HEK293 (cell line): ENCODE measurements around the gene PWWP2A.

Source experiments
- CTCF ChIA-PET: fragments of 350-600 bp; formaldehyde crosslinking; extraction: SDS; loops from one replicate; lab custom pipeline; 2021; ENCODE audit warnings: antibody characterized with exemption; lab: Yijun Ruan, JAX
- POLR2A ChIA-PET: fragments of 300-600 bp; formaldehyde crosslinking; extraction: SDS; loops from one replicate; lab custom pipeline; 2020; ENCODE audit warnings: antibody characterized with exemption, inconsistent platforms; lab: Yijun Ruan, JAX
- H3K27ac ChIP-seq: fragments of 200-500 bp; sonication (Bioruptor generic); 2 replicates; pipeline ENCODE4 v1.5.1; 2014; ENCODE audit warnings: low read depth, low read length, control low read depth, inconsistent platforms; ENCODE audit errors: extremely low read depth
- H3K36me3 ChIP-seq, 2 experiments: fragments of 200-500 bp in 1 of 2; sonication (Bioruptor generic) in 1 of 2; 1 replicate in 1 of 2; 2 replicates in 1 of 2; pipeline ENCODE4 v1.5.1; 2014 to 2017; ENCODE audit warnings: inconsistent platforms in 2 of 2, low read length in 2 of 2; ENCODE audit not compliant: control insufficient read depth in 2 of 2, insufficient read depth in 1 of 2
- H3K4me1 ChIP-seq: fragments of 200-500 bp; sonication (Bioruptor generic); 2 replicates; pipeline ENCODE4 v1.5.1; 2014; ENCODE audit warnings: mild to moderate bottlenecking, low read length, inconsistent platforms; ENCODE audit not compliant: control insufficient read depth, insufficient read depth
- H3K4me3 ChIP-seq: 2 replicates; pipeline ENCODE4 v1.5.1; 2011; ENCODE audit warnings: low read depth, mild to moderate bottlenecking, control low read depth, low read length, moderate library complexity
- H3K9me3 ChIP-seq: fragments of 200-500 bp; sonication (Bioruptor generic); 2 replicates; pipeline ENCODE4 v1.5.1; 2014; ENCODE audit warnings: low read depth, low read length, inconsistent platforms; ENCODE audit not compliant: control insufficient read depth, insufficient read depth
- BCL11A ChIP-seq: fragments of 450-650 bp; formaldehyde crosslinking; IDR thresholded peaks from 2 replicates; pipeline ENCODE4 v1.5.1; 2016; ENCODE audit warnings: low read depth, missing biosample characterization, missing genetic modification characterization
- HOXA7 ChIP-seq: sonication (generic); formaldehyde crosslinking; IDR thresholded peaks from 2 replicates; pipeline ENCODE4 v1.8.1; 2022; ENCODE audit warnings: missing genetic modification reagents, borderline replicate concordance
- SP3 ChIP-seq: fragments of 450-650 bp; formaldehyde crosslinking; IDR thresholded peaks from 2 replicates; pipeline ENCODE4 v1.5.1; 2016; ENCODE audit warnings: missing biosample characterization, missing genetic modification characterization
- ZBTB48 ChIP-seq: fragments of 450-650 bp; formaldehyde crosslinking; IDR thresholded peaks from 2 replicates; pipeline ENCODE4 v1.5.1; 2016; ENCODE audit warnings: missing biosample characterization, missing genetic modification characterization
- ZNF140 ChIP-seq: fragments of 450-650 bp; formaldehyde crosslinking; IDR thresholded peaks from 2 replicates; pipeline ENCODE4 v1.5.1; 2016; ENCODE audit warnings: missing biosample characterization, missing genetic modification characterization
- ZNF2 ChIP-seq: fragments of 450-650 bp; formaldehyde crosslinking; IDR thresholded peaks from 2 replicates; pipeline ENCODE4 v1.5.1; 2016; ENCODE audit warnings: missing biosample characterization, missing genetic modification characterization
- ZNF221 ChIP-seq: fragments of 450-650 bp; formaldehyde crosslinking; IDR thresholded peaks from 2 replicates; pipeline ENCODE4 v1.5.1; 2017; ENCODE audit warnings: missing biosample characterization, missing genetic modification characterization, borderline replicate concordance
- ZNF366 ChIP-seq: fragments of 450-650 bp; formaldehyde crosslinking; conservative IDR thresholded peaks from 2 replicates; pipeline ENCODE4 v1.5.1; 2016; ENCODE audit warnings: missing biosample characterization, missing genetic modification characterization
- ZNF530 ChIP-seq: fragments of 450-650 bp; formaldehyde crosslinking; IDR thresholded peaks from 2 replicates; pipeline ENCODE4 v1.5.1; 2016; ENCODE audit warnings: low read depth, missing biosample characterization, missing genetic modification characterization
- ZNF548 ChIP-seq: fragments of 450-650 bp; formaldehyde crosslinking; IDR thresholded peaks from 2 replicates; pipeline ENCODE4 v1.5.1; 2016; ENCODE audit warnings: missing biosample characterization, missing genetic modification characterization
- ZNF561 ChIP-seq: fragments of 450-650 bp; IDR thresholded peaks from 2 replicates; pipeline ENCODE4 v1.5.1; 2018; ENCODE audit warnings: missing biosample characterization, missing genetic modification characterization, borderline replicate concordance
- ZNF654 ChIP-seq: fragments of 450-650 bp; formaldehyde crosslinking; IDR thresholded peaks from 2 replicates; pipeline ENCODE4 v1.5.1; 2016; ENCODE audit warnings: low read depth, missing biosample characterization, missing genetic modification characterization
- ZNF660 ChIP-seq: fragments of 450-650 bp; IDR thresholded peaks from 2 replicates; pipeline ENCODE4 v1.5.1; 2018; ENCODE audit warnings: missing biosample characterization, mild to moderate bottlenecking, missing genetic modification characterization
- ZNF76 ChIP-seq: fragments of 450-650 bp; formaldehyde crosslinking; IDR thresholded peaks from 2 replicates; pipeline ENCODE4; 2016; ENCODE audit warnings: low read depth, missing biosample characterization, missing genetic modification characterization, borderline replicate concordance
- ZNF768 ChIP-seq: fragments of 450-650 bp; formaldehyde crosslinking; IDR thresholded peaks from 2 replicates; pipeline ENCODE4 v1.5.1; 2018; ENCODE audit warnings: missing biosample characterization, mild to moderate bottlenecking, missing genetic modification characterization
- ZSCAN30 ChIP-seq: fragments of 450-650 bp; IDR thresholded peaks from 2 replicates; pipeline ENCODE4 v1.5.1; 2018; ENCODE audit warnings: missing biosample characterization, mild to moderate bottlenecking, missing genetic modification characterization, moderate library complexity
- TF ChIP-seq, protein P1 (sequence below): fragments of 450-650 bp; formaldehyde crosslinking; IDR thresholded peaks from 2 replicates; pipeline ENCODE4 v1.5.1; 2016; ENCODE audit warnings: missing biosample characterization, missing genetic modification characterization
- TF ChIP-seq, protein P2 (sequence below): sonication (generic); formaldehyde crosslinking; IDR thresholded peaks from 2 replicates; pipeline ENCODE4 v1.8.1; 2022; ENCODE audit warnings: mild to moderate bottlenecking, moderate library complexity, missing genetic modification reagents
- TF ChIP-seq, protein P3 (sequence below): fragments of 450-650 bp; formaldehyde crosslinking; IDR thresholded peaks from 2 replicates; pipeline ENCODE4 v1.5.1; 2016; ENCODE audit warnings: missing biosample characterization, missing genetic modification characterization
- TF ChIP-seq, protein P4 (sequence below): fragments of 450-650 bp; formaldehyde crosslinking; IDR thresholded peaks from 2 replicates; pipeline ENCODE4 v1.5.1; 2016; ENCODE audit warnings: missing biosample characterization, missing genetic modification characterization, borderline replicate concordance
- TF ChIP-seq, protein P5 (sequence below): fragments of 450-650 bp; formaldehyde crosslinking; IDR thresholded peaks from 2 replicates; pipeline ENCODE4 v1.5.1; 2017; ENCODE audit warnings: missing biosample characterization, missing genetic modification characterization
- TF ChIP-seq, protein P6 (sequence below): fragments of 450-650 bp; formaldehyde crosslinking; IDR thresholded peaks from 2 replicates; pipeline ENCODE4 v1.5.1; 2016; ENCODE audit warnings: missing biosample characterization, missing genetic modification characterization
- TF ChIP-seq, protein P7 (sequence below): fragments of 450-650 bp; formaldehyde crosslinking; IDR thresholded peaks from 2 replicates; pipeline ENCODE4 v1.5.1; 2016; ENCODE audit warnings: missing biosample characterization, missing genetic modification characterization

PWWP2A gene

DNA sequence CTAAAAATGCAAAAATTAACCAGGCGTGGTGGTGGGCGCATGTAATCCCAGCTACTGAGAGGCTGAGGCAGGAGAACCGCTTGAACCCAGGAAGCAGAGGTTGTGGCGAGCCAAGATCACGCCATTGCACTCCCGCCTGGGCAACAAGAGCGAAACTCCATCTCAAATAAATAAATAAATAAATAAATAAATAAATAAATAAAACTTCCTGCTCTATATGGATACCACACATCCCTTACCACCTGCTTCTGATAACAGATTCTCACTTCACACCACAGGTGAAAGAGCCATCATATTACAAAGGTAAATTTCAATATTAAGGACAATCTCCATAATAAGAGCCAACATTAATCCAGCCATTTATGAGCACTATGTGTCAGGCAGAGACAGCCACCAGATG lies 9.4 kb upstream of the PWWP2A start (continued):
- TF ChIP-seq ZNF2 (tag by site-specific recombination) (no peak), ZNF654 (tag by site-specific recombination) (peak; percentile 29; the same call in 1 of the 2 replicates)
- TF ChIP-seq, protein P1, sequence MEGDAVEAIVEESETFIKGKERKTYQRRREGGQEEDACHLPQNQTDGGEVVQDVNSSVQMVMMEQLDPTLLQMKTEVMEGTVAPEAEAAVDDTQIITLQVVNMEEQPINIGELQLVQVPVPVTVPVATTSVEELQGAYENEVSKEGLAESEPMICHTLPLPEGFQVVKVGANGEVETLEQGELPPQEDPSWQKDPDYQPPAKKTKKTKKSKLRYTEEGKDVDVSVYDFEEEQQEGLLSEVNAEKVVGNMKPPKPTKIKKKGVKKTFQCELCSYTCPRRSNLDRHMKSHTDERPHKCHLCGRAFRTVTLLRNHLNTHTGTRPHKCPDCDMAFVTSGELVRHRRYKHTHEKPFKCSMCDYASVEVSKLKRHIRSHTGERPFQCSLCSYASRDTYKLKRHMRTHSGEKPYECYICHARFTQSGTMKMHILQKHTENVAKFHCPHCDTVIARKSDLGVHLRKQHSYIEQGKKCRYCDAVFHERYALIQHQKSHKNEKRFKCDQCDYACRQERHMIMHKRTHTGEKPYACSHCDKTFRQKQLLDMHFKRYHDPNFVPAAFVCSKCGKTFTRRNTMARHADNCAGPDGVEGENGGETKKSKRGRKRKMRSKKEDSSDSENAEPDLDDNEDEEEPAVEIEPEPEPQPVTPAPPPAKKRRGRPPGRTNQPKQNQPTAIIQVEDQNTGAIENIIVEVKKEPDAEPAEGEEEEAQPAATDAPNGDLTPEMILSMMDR (tag by site-specific recombination): no peak

DNA sequence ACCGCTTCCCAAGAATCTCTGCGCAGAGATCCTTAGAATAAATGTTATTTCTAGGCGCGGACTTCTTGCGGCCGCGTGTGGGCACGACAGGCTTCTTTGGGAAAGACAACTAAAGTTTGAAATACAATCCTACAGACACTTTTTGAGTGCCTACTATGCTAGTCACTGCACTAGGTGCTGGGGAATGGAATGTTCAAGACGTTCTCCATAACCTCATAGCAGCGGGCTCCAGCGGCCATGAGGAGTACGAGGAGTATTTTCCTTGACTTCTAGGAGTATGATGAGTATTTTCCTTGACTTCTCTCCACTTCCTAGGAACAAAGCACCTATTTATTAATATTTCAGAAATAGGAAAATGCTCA lies 636 bp upstream of the PWWP2A start:
- CTCF ChIA-PET: no interaction called here
- peaks cover 21% of the 10 kb centered on the region in 2 experiments; a peak in 2 of 3 replicates for H3K36me3 ChIP-seq
- TF ChIP-seq ZNF561 (tag by site-specific recombination): peak; percentile 42; the same call in 1 of the 2 replicates
- TF ChIP-seq, protein P2, sequence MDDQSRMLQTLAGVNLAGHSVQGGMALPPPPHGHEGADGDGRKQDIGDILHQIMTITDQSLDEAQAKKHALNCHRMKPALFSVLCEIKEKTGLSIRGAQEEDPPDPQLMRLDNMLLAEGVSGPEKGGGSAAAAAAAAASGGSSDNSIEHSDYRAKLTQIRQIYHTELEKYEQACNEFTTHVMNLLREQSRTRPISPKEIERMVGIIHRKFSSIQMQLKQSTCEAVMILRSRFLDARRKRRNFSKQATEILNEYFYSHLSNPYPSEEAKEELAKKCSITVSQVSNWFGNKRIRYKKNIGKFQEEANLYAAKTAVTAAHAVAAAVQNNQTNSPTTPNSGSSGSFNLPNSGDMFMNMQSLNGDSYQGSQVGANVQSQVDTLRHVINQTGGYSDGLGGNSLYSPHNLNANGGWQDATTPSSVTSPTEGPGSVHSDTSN (CRISPR knock-in tag): no peak
- TF ChIP-seq, protein P3, sequence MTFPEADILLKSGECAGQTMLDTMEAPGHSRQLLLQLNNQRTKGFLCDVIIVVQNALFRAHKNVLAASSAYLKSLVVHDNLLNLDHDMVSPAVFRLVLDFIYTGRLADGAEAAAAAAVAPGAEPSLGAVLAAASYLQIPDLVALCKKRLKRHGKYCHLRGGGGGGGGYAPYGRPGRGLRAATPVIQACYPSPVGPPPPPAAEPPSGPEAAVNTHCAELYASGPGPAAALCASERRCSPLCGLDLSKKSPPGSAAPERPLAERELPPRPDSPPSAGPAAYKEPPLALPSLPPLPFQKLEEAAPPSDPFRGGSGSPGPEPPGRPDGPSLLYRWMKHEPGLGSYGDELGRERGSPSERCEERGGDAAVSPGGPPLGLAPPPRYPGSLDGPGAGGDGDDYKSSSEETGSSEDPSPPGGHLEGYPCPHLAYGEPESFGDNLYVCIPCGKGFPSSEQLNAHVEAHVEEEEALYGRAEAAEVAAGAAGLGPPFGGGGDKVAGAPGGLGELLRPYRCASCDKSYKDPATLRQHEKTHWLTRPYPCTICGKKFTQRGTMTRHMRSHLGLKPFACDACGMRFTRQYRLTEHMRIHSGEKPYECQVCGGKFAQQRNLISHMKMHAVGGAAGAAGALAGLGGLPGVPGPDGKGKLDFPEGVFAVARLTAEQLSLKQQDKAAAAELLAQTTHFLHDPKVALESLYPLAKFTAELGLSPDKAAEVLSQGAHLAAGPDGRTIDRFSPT: no peak
- TF ChIP-seq, protein P4, sequence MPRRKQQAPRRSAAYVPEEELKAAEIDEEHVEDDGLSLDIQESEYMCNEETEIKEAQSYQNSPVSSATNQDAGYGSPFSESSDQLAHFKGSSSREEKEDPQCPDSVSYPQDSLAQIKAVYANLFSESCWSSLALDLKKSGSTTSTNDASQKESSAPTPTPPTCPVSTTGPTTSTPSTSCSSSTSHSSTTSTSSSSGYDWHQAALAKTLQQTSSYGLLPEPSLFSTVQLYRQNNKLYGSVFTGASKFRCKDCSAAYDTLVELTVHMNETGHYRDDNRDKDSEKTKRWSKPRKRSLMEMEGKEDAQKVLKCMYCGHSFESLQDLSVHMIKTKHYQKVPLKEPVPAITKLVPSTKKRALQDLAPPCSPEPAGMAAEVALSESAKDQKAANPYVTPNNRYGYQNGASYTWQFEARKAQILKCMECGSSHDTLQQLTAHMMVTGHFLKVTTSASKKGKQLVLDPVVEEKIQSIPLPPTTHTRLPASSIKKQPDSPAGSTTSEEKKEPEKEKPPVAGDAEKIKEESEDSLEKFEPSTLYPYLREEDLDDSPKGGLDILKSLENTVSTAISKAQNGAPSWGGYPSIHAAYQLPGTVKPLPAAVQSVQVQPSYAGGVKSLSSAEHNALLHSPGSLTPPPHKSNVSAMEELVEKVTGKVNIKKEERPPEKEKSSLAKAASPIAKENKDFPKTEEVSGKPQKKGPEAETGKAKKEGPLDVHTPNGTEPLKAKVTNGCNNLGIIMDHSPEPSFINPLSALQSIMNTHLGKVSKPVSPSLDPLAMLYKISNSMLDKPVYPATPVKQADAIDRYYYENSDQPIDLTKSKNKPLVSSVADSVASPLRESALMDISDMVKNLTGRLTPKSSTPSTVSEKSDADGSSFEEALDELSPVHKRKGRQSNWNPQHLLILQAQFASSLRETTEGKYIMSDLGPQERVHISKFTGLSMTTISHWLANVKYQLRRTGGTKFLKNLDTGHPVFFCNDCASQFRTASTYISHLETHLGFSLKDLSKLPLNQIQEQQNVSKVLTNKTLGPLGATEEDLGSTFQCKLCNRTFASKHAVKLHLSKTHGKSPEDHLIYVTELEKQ (tag by site-specific recombination): no peak
- TF ChIP-seq ZNF768: no peak
- TF ChIP-seq HOXA7 (CRISPR knock-in tag): no peak
- TF ChIP-seq ZNF530 (tag by site-specific recombination): no peak
- no peak for TF ChIP-seq ZNF221 (tag by site-specific recombination)
- no peak for TF ChIP-seq ZNF140 (tag by site-specific recombination)
- peak; percentile 69; the same call in 1 of the 2 replicates for TF ChIP-seq ZNF76
- TF ChIP-seq, protein P5, sequence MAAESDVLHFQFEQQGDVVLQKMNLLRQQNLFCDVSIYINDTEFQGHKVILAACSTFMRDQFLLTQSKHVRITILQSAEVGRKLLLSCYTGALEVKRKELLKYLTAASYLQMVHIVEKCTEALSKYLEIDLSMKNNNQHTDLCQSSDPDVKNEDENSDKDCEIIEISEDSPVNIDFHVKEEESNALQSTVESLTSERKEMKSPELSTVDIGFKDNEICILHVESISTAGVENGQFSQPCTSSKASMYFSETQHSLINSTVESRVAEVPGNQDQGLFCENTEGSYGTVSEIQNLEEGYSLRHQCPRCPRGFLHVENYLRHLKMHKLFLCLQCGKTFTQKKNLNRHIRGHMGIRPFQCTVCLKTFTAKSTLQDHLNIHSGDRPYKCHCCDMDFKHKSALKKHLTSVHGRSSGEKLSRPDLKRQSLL (tag by site-specific recombination): no peak
- 0 out of 2 replicates have a peak, but pooled peaks have one; percentile 3 for TF ChIP-seq ZNF366 (tag by site-specific recombination)
- TF ChIP-seq, protein P6, sequence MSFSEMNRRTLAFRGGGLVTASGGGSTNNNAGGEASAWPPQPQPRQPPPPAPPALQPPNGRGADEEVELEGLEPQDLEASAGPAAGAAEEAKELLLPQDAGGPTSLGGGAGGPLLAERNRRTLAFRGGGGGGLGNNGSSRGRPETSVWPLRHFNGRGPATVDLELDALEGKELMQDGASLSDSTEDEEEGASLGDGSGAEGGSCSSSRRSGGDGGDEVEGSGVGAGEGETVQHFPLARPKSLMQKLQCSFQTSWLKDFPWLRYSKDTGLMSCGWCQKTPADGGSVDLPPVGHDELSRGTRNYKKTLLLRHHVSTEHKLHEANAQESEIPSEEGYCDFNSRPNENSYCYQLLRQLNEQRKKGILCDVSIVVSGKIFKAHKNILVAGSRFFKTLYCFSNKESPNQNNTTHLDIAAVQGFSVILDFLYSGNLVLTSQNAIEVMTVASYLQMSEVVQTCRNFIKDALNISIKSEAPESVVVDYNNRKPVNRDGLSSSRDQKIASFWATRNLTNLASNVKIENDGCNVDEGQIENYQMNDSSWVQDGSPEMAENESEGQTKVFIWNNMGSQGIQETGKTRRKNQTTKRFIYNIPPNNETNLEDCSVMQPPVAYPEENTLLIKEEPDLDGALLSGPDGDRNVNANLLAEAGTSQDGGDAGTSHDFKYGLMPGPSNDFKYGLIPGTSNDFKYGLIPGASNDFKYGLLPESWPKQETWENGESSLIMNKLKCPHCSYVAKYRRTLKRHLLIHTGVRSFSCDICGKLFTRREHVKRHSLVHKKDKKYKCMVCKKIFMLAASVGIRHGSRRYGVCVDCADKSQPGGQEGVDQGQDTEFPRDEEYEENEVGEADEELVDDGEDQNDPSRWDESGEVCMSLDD: no peak
- TF ChIP-seq ZBTB48 (tag by site-specific recombination): no peak
- 0 out of 2 replicates have a peak, but pooled peaks have one; percentile 27 for TF ChIP-seq ZSCAN30 (tag by site-specific recombination)
- TF ChIP-seq, protein P7, sequence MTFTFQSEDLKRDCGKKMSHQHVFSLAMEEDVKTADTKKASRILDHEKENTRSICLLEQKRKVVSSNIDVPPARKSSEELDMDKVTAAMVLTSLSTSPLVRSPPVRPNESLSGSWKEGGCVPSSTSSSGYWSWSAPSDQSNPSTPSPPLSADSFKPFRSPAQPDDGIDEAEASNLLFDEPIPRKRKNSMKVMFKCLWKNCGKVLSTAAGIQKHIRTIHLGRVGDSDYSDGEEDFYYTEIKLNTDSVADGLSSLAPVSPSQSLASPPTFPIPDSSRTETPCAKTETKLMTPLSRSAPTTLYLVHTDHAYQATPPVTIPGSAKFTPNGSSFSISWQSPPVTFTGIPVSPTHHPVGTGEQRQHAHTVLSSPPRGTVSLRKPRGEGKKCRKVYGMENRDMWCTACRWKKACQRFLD: no peak
- no peak for TF ChIP-seq ZNF548
- TF ChIP-seq ZNF660: peak; percentile 39; the same call in 1 of the 2 replicates
- TF ChIP-seq SP3 (tag by site-specific recombination): no peak
- no peak for TF ChIP-seq BCL11A (tag by site-specific recombination)

More for the DNA sequence above, 636 bp upstream of the PWWP2A start:
- no peak overlapping the region for H3K4me3 ChIP-seq
- H3K27ac ChIP-seq: no peak overlapping the region
- peaks cover 4% of the 10 kb centered on the region; the same call in 1 of the 2 replicates for H3K4me1 ChIP-seq
- POLR2A ChIA-PET: no interaction called here
- no peaks in the 10 kb centered on the region for H3K9me3 ChIP-seq
